H9 (cell line): ENCODE data around the gene SOX13. TPM values are rescaled to one million over a fixed set of nuclear protein-coding genes. Genes with fewer than 3 reads are reported as not detected.

ENCODE experiments used
- DNase-seq: peaks from one replicate; pipeline ENCODE4 v3.0.0-alpha.2; 2017
- H2AFZ ChIP-seq: one replicate; pipeline ENCODE4 v1.6.1; 2013; ENCODE audit warnings: mild to moderate bottlenecking, low read length, control low read depth, moderate library complexity
- H2AK5ac ChIP-seq: 2 replicates; pipeline ENCODE4 v1.6.1; 2013; ENCODE audit warnings: low read length, control low read depth, mixed read lengths; ENCODE audit not compliant: insufficient read length
- H2BK120ac ChIP-seq: one replicate; pipeline ENCODE4 v1.6.1; 2013; ENCODE audit warnings: low read depth, mild to moderate bottlenecking, low read length, control low read depth, inconsistent platforms; ENCODE audit not compliant: poor library complexity, severe bottlenecking
- H2BK12ac ChIP-seq: 2 replicates; pipeline ENCODE4 v1.6.1; 2013; ENCODE audit warnings: low read length, control low read depth, mixed read lengths, low read depth; ENCODE audit not compliant: insufficient read length
- H2BK15ac ChIP-seq: 2 replicates; pipeline ENCODE4 v1.6.1; 2013; ENCODE audit warnings: low read depth, low read length, control low read depth
- H2BK20ac ChIP-seq: one replicate; pipeline ENCODE4 v1.6.1; 2013; ENCODE audit warnings: low read depth, mild to moderate bottlenecking, low read length, control low read depth, inconsistent platforms; ENCODE audit not compliant: poor library complexity, severe bottlenecking
- H2BK5ac ChIP-seq: 2 replicates; pipeline ENCODE4 v1.6.1; 2013; ENCODE audit warnings: low read length, control low read depth, mixed read lengths; ENCODE audit not compliant: insufficient read length
- H3K14ac ChIP-seq: 2 replicates; pipeline ENCODE4 v1.6.1; 2013; ENCODE audit warnings: low read length, control low read depth; ENCODE audit not compliant: insufficient read depth
- H3K18ac ChIP-seq: 2 replicates; pipeline ENCODE4 v1.6.1; 2013; ENCODE audit warnings: low read depth, mild to moderate bottlenecking, mixed read lengths, low read length, control low read depth; ENCODE audit not compliant: insufficient read length
- H3K23ac ChIP-seq: 2 replicates; pipeline ENCODE4 v1.6.1; 2013; ENCODE audit warnings: low read length, control low read depth, mixed read lengths, low read depth; ENCODE audit not compliant: insufficient read length
- H3K23me2 ChIP-seq: 2 replicates; pipeline ENCODE4 v1.6.1; 2013; ENCODE audit warnings: low read depth, mild to moderate bottlenecking, mixed read lengths, low read length, control low read depth; ENCODE audit not compliant: insufficient read length, poor library complexity, severe bottlenecking
- H3K27ac ChIP-seq: 2 replicates; pipeline ENCODE4 v1.5.1; 2013; ENCODE audit warnings: low read length, control low read depth, mixed read lengths, low read depth; ENCODE audit not compliant: insufficient read length
- H3K27me3 ChIP-seq: 2 replicates; pipeline ENCODE4 v1.6.1; 2013; ENCODE audit warnings: low read length, control low read depth, inconsistent platforms; ENCODE audit not compliant: insufficient read depth
- H3K4ac ChIP-seq: 2 replicates; pipeline ENCODE4 v1.6.1; 2013; ENCODE audit warnings: low read depth, mild to moderate bottlenecking, control low read depth, inconsistent platforms, low read length, moderate library complexity
- H3K4me1 ChIP-seq: 2 replicates; pipeline ENCODE4 v1.6.1; 2013; ENCODE audit warnings: low read length, control low read depth, inconsistent platforms; ENCODE audit not compliant: insufficient read depth
- H3K4me2 ChIP-seq: 2 replicates; pipeline ENCODE4 v1.6.1; 2013; ENCODE audit warnings: low read length, control low read depth, mixed read lengths; ENCODE audit not compliant: insufficient read length, insufficient read depth
- H3K56ac ChIP-seq: 2 replicates; pipeline ENCODE4 v1.6.1; 2013; ENCODE audit warnings: low read depth, mild to moderate bottlenecking, mixed read lengths, low read length, control low read depth; ENCODE audit not compliant: insufficient read length
- H3K79me1 ChIP-seq: 2 replicates; pipeline ENCODE4 v1.6.1; 2013; ENCODE audit warnings: low read depth, mild to moderate bottlenecking, moderate library complexity, low read length, control low read depth, inconsistent platforms; ENCODE audit not compliant: insufficient read depth, poor library complexity, severe bottlenecking
- H3K79me2 ChIP-seq: 2 replicates; pipeline ENCODE4 v1.6.1; 2013; ENCODE audit warnings: low read length, control low read depth, inconsistent platforms; ENCODE audit not compliant: insufficient read depth
- H3K9ac ChIP-seq: 2 replicates; pipeline ENCODE4 v1.6.1; 2013; ENCODE audit warnings: low read length, control low read depth, mixed read lengths; ENCODE audit not compliant: insufficient read length; ENCODE audit errors: extremely low read depth
- H3K9me3 ChIP-seq: one replicate; pipeline ENCODE4 v1.6.1; 2013; ENCODE audit warnings: low read depth, low read length, inconsistent platforms; ENCODE audit not compliant: control insufficient read depth
- H3T11ph ChIP-seq: one replicate; pipeline ENCODE4 v1.6.1; 2013; ENCODE audit warnings: mild to moderate bottlenecking, low read length, control low read depth, inconsistent platforms
- H4K20me1 ChIP-seq: one replicate; pipeline ENCODE4 v1.6.1; 2013; ENCODE audit not compliant: control insufficient read depth, insufficient read length, insufficient read depth
- H4K5ac ChIP-seq: 2 replicates; pipeline ENCODE4 v1.6.1; 2013; ENCODE audit warnings: low read depth, mild to moderate bottlenecking, mixed read lengths, low read length, control low read depth; ENCODE audit not compliant: insufficient read length
- H4K8ac ChIP-seq: replicated peaks from 2 replicates; pipeline ENCODE4 v1.6.1; 2013; ENCODE audit warnings: low read length, control low read depth, mixed read lengths, low read depth; ENCODE audit not compliant: insufficient read length
- H4K91ac ChIP-seq: 2 replicates; pipeline ENCODE4 v1.6.1; 2013; ENCODE audit warnings: low read depth, mild to moderate bottlenecking, moderate library complexity, mixed read lengths, low read length, control low read depth; ENCODE audit not compliant: insufficient read length
- H3K27ac Mint-ChIP-seq, 3 experiments: 2 replicates in 2 of 3; 3 replicates in 1 of 3; pipeline ENCODE4 v1.8.0; 2020 to 2021; ENCODE audit warnings: mixed read lengths in 3 of 3, mild to moderate bottlenecking in 1 of 3, moderate library complexity in 1 of 3
- H3K27me3 Mint-ChIP-seq: 2 replicates; pipeline ENCODE4 v1.8.0; 2021; ENCODE audit warnings: low read depth, mild to moderate bottlenecking, moderate library complexity, mixed read lengths
- H3K36me3 Mint-ChIP-seq, 3 experiments: 2 replicates in 2 of 3; 3 replicates in 1 of 3; pipeline ENCODE4 v1.8.0; 2020 to 2021; ENCODE audit warnings: low read depth in 3 of 3, mixed read lengths in 3 of 3; ENCODE audit not compliant: insufficient read depth in 1 of 3
- H3K4me1 Mint-ChIP-seq, 2 experiments: 2 replicates each; pipeline ENCODE4 v1.8.0; 2020; ENCODE audit warnings: mixed read lengths in 2 of 2
- H3K4me3 Mint-ChIP-seq, 2 experiments: 2 replicates in 1 of 2; 3 replicates in 1 of 2; pipeline ENCODE4 v1.8.0; 2020 to 2021; ENCODE audit warnings: mild to moderate bottlenecking in 2 of 2, mixed read lengths in 2 of 2, moderate library complexity in 1 of 2
- H3K9me3 Mint-ChIP-seq, 2 experiments: 2 replicates in 1 of 2; 3 replicates in 1 of 2; pipeline ENCODE4 v1.8.0; 2020; ENCODE audit warnings: mild to moderate bottlenecking in 2 of 2, mixed read lengths in 2 of 2, moderate library complexity in 1 of 2
- WGBS: extraction: QIAGEN DNeasy Blood & Tissue Kit; methylation state at CpG from one replicate; pipeline ENCODE4 v1.1.7; 2013; ENCODE audit warnings: missing lambda C conversion rate, low lambda C conversion rate, mixed read lengths; ENCODE audit not compliant: insufficient read length; ENCODE audit errors: extremely low coverage; 5-methylcytosine and 5-hydroxymethylcytosine counted together
- total RNA-seq: library from RNA; stranded (reverse); gene quantifications from 2 replicates; pipeline ENCODE4 v1.2.1, GENCODE V29; 2021
- TF ChIP-seq, protein P1 (sequence below): fragments of 200-600 bp; sonication (generic); conservative IDR thresholded peaks from 3 replicates; pipeline ENCODE4 v1.8.0; 2021; ENCODE audit warnings: antibody characterized with exemption, mild to moderate bottlenecking

Gene SOX13
- total RNA-seq, 1 experiment from 2014 or later: 120 TPM

DNA sequence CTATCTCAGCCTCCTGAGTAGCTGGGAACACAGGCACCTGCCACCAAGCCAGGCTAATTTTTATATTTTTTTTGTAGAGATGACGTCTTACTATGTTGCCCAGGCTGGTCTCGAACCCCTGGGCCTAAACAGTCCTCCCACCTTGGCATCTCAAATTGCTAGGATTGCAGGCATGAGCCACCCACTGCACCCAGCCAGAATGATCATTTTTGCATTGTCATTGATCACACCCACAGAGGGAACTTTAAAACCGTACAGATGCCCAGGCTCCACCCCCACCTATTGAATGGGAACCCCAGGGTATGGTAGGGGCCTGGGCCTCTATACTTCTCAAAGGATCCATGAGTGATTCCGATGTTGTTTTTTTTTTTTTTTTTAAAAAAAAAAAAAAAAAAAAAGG is 42.2 kb downstream of the SOX13 start:
- Histone ChIP-seq H3K27me3 (no peaks in the 10 kb centered on the region), H4K20me1 (peaks cover 3% of the 10 kb centered on the region), H2BK20ac (no peak overlapping the region), H3K79me2 (peaks cover 18% of the 10 kb centered on the region; the same call in 1 of the 2 replicates), H2BK15ac (no peak overlapping the region), H3K23ac (no peak overlapping the region), H3K23me2 (no peaks in the 10 kb centered on the region), H3K4me2 (no peak overlapping the region), H2BK120ac (no peak overlapping the region), H3K27ac (no peak overlapping the region), H3K56ac (no peak overlapping the region), H2AFZ (no peak overlapping the region), H4K91ac (no peak overlapping the region), H4K8ac (no peak overlapping the region), H2BK5ac (no peak overlapping the region), H3K9me3 (no peaks in the 10 kb centered on the region), H3K14ac (no peak overlapping the region), H2BK12ac (no peak overlapping the region), H3K4ac (no peak overlapping the region), H2AK5ac (no peak overlapping the region), H3K18ac (no peak overlapping the region), H3K9ac (no peak overlapping the region), H3T11ph (no peak overlapping the region), H3K79me1 (peaks cover 8% of the 10 kb centered on the region), H3K4me1 (peaks cover 4% of the 10 kb centered on the region; the same call in 1 of the 2 replicates), H4K5ac (no peak overlapping the region)
- Mint-ChIP-seq H3K9me3 (no peaks in the 10 kb centered on the region), H3K27ac (0 out of 7 replicates have a peak overlapping the region, but pooled peaks of 1 of the 3 experiments have one; percentile 22), H3K4me1 (peaks cover 31 to 33% of the 10 kb centered on the region in 2 experiments), H3K36me3 (peaks cover 49 to 64% (median 59%) of the 10 kb centered on the region in 3 experiments), H3K4me3 (no peak overlapping the region), H3K27me3 (no peaks in the 10 kb centered on the region; the same call in 1 of the 2 replicates)
- TF ChIP-seq, protein P1, sequence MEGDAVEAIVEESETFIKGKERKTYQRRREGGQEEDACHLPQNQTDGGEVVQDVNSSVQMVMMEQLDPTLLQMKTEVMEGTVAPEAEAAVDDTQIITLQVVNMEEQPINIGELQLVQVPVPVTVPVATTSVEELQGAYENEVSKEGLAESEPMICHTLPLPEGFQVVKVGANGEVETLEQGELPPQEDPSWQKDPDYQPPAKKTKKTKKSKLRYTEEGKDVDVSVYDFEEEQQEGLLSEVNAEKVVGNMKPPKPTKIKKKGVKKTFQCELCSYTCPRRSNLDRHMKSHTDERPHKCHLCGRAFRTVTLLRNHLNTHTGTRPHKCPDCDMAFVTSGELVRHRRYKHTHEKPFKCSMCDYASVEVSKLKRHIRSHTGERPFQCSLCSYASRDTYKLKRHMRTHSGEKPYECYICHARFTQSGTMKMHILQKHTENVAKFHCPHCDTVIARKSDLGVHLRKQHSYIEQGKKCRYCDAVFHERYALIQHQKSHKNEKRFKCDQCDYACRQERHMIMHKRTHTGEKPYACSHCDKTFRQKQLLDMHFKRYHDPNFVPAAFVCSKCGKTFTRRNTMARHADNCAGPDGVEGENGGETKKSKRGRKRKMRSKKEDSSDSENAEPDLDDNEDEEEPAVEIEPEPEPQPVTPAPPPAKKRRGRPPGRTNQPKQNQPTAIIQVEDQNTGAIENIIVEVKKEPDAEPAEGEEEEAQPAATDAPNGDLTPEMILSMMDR: no peak
- no CpG with 5 or more reads among the region's 4 CpGs for WGBS
- DNase-seq: no peak
